HG03342 (cell line): ENCODE results near the gene KIAA0825.

Source experiments
- ATAC-seq: cut with Tn5 transposase; IDR thresholded peaks from one replicate; pipeline ENCODE4 v1.9.1; 2021; ENCODE audit warnings: mild to moderate bottlenecking, moderate library complexity; ENCODE audit not compliant: unreplicated experiment

KIAA0825 gene

GRCh38 chr5:94457788-94458187 is 160.6 kb downstream of the KIAA0825 start:
- ATAC-seq, result no peak

- ATAC-seq, result no peak
These were observed 172.7 kb downstream of the KIAA0825 start for GRCh38 chr5:94445726-94446125.

DNA sequence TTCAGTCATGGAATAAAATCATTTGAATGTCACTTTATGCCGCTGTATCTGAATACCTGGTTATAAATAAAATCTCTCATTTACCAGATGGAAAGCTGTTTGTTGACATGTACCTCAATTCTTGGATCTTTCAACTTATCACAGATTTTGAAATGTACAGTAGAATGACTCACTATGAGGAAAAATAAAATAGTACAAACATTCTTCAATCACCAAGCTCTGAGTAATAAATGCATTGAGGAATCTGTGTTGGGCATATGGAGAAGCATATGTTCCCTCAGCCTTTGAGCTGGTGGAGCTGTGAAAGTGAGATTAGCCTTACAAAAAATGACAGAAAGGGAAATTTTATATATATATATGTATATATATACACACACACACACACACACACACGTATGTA is 175.4 kb downstream of the KIAA0825 start:
- ATAC-seq, result no peak

- ATAC-seq, result no peak
These were observed 176.3 kb downstream of the KIAA0825 start for GRCh38 chr5:94442076-94442475.

GRCh38 chr5:94440015-94440414 is 178.4 kb downstream of the KIAA0825 start:
- ATAC-seq, result no peak

DNA sequence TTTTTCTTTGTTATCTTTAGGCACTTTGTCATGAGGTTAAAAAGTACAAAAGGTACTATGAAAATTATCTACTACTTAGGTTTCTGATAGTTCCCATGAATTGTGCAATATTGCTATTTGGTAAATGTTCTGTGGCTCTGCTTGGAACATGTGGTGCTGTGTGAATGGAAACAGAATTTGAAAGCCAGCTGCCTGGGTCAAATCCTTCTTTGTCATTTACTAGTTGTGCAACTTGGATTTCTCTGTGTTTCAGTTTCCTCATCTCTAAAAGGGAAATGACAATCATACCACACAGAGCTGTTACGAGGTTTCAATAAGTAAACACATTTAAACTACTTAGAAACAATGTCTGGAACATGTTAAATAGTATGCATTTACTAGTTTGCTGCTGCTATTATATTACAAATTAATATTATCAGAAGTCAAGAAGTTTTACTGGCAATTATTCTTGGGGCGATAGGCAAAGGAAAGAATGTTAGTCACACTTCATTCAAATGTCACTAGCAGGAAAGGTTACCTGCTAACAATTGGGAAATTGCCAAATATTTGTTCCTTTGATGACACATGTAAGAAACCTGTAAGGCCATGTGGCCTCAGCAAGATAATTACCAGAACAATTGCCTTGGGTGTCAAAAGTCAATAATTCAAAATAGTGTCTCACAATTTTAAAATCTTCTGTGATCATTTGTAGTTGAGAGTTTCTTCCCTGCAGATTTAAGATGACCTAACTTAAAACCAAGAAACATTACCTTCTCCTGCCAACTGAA is 184.8 kb downstream of the KIAA0825 start:
- ATAC-seq, result no peak

GRCh38 chr5:94432499-94432898 is 185.9 kb downstream of the KIAA0825 start:
- ATAC-seq, result no peak

DNA sequence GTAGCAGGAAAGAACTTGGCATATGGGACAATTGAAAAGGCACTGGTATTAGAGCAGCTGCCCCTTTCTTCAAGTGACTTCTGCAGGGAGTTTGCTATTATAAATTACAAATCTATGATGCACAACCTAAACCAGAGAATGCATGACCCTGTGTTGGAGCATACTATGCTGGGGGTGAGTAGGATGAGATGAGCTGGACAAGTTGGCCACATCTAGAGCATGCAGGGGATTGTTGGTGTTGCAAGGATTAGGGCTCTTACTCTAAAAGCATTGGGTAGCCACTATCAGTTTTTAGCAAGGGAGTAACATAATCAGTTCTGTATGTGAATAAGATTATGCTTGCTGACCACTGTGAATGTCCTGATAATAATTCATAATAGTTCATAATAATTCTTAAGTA is 186.7 kb downstream of the KIAA0825 start:
- no peak for ATAC-seq

DNA sequence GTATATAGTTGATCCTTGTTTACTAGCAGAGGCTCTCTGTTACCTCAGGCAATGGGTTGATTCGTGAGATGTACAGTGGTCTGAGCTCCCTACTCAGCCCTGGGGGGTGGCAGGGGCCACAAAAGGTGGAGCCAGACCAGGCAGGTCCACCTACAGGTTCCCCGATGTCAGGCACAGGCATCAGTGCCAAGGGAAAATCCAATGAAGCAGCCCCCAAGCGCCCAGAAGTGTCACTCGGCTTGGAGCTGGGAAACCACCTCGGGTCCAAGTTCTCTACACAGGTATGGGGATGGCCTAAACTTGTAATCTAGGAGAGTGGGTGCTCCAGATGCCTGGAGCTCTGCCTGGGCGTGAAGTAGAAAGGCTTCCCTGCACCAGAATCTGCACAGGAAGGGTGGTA is 188.8 kb downstream of the KIAA0825 start:
- no peak for ATAC-seq

GRCh38 chr5:94425396-94425795 is 193.0 kb downstream of the KIAA0825 start:
- ATAC-seq, result no peak

DNA sequence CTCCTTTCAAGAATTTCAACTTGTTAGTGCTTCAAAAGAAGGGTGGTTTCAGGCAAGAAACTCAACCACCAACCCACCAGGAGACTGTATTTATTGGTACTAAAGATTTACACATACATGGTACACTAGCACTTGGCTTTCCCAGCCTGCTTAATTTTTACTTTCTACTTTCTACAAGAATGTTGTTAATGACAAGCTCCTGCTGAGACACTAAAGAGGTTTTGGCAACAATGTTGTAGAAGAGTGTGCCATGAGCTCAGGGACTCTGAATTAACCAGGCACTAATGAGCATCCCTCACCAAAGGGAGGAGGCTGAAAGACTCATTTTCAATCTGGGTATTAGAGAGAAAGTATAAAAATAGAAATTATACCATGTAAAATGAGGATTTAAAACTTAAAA is 195.0 kb downstream of the KIAA0825 start:
- no peak for ATAC-seq

- no peak for ATAC-seq
These were observed 195.6 kb downstream of the KIAA0825 start for GRCh38 chr5:94422812-94423211.

GRCh38 chr5:94420885-94421284 is 197.5 kb downstream of the KIAA0825 start:
- no peak for ATAC-seq

GRCh38 chr5:94415798-94416197 is 202.6 kb downstream of the KIAA0825 start:
- ATAC-seq, result no peak

DNA sequence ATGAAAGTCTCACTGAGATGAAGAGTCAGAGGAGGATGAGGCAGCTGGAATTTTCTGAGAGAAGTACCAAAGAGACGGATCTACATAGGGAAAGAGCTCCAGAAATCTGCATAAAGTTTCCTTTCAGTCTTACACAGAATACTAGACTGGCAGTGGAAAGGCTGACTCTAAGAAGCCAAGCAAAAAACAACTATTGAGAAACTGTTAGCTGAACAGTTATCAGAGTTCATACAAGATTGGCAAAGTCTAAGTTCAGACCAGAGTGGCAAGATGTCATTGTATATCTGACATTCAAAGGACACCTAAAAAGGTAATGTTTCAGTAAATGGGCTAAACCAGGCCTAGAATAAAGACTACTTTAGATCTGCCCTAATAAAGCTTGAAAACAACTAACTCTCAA is 209.0 kb downstream of the KIAA0825 start:
- ATAC-seq, result no peak

DNA sequence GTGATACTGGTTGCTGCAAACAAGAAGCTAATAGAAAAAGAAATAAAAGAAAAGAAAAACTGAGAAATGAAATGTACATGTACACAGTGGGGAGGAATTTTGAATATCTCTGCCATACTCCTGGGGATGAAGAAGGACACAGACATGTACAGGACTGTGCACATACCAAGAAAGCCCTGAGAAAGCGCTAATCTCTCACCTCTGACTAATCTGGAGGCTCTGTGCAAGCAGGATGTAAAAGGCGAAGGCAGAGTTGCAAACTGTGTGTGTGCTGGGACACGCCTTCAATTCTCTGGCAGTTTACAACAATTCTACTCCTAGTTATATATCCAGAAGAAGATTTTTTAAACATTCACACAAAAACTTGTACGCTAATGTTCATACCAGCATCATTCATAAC is 211.4 kb downstream of the KIAA0825 start:
- ATAC-seq, result no peak

GRCh38 chr5:94403483-94403882 is 214.9 kb downstream of the KIAA0825 start:
- ATAC-seq, result no peak

DNA sequence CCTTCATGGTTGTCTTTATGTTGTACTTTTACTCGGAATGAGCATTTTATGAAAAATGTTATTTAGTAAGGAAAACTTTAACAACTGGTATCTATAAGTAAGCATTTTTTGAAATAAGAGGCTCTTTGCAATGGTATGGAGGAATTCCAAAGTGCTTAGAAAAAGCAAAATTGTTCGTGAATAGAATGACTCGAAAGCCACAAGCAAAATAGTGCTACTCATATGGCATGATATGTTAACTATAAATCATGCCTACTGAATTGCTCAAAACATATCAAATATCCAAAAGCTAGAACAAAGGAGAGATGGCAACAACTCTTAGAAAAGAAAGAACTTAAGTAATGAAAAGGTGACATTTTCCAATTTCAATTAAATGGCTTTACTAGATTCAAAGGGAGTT is 216.3 kb downstream of the KIAA0825 start:
- no peak for ATAC-seq

- ATAC-seq, result peak; percentile 72
These were observed 220.9 kb downstream of the KIAA0825 start for GRCh38 chr5:94397508-94397907.

DNA sequence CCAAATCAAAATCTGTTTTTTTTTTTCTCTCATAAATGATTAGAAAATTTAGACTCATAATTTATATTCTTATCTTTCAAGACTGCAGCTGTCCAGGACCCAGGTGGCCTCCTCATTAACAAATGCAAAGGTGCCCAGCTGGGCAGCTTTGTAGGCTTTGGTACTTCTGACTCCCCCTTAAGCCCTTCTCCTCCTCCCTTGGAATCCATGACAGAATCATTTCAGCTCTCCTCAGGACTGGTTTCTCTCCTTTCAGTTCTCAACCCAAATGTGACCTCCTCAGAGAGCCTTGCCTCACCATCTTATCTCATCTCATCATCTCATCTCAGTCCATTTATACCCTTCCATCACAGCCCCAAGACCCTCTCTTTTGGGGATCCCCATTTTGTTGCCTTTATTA is 221.7 kb downstream of the KIAA0825 start:
- no peak for ATAC-seq

- ATAC-seq, result no peak
These were observed 222.9 kb downstream of the KIAA0825 start for GRCh38 chr5:94395468-94395867.

GRCh38 chr5:94391996-94392395 is 226.4 kb downstream of the KIAA0825 start:
- ATAC-seq, result no peak

DNA sequence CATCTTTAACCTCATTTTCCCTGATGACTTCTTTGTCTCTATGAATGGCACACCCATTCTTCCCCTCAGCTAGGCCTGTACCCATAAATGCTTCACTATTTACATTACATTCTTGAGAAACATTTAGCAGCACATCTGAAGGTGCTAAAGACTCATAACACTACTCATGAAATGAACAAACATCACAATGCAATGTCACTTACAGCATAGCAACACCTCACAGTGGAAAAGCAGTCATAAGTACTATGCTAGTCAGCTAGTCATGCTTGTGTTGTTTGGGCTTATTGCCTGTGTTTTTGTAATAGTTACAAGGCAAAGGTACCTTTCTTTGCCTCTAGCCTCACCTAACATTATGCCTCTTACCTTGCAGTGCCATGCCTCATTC is 228.9 kb downstream of the KIAA0825 start:
- ATAC-seq, result no peak
